ENCODE data around the gene MED15.

Gene MED15

DNA sequence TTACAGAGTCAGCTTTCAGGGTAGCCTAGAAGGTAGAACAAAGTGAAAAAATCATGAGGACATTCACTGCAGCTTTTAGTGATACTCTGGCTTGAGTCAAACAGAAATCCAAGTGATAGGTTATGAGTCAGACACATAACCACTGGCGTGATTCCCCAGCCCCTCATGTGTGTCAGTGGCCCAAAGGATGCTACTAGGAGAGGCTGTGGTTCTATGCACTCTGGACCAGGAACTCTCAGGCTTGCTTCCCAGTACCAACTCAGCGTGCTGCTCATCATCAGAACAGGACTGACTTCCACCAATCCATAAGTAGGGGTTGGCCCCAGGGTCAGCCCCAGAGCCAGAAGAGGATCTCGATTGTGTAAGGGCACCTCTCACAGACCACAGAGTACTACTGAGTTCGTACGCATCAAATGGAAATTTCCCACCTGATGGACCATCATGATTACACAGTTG lies 116.8 kb downstream of the MED15 start:
- no peak overlapping the region for H3K27ac ChIP-seq
- TF ChIP-seq ZFX (IDR thresholded peaks at IDR 0.05; ENCODE audit: borderline replicate concordance), result no peak
- TF ChIP-seq, protein P1, sequence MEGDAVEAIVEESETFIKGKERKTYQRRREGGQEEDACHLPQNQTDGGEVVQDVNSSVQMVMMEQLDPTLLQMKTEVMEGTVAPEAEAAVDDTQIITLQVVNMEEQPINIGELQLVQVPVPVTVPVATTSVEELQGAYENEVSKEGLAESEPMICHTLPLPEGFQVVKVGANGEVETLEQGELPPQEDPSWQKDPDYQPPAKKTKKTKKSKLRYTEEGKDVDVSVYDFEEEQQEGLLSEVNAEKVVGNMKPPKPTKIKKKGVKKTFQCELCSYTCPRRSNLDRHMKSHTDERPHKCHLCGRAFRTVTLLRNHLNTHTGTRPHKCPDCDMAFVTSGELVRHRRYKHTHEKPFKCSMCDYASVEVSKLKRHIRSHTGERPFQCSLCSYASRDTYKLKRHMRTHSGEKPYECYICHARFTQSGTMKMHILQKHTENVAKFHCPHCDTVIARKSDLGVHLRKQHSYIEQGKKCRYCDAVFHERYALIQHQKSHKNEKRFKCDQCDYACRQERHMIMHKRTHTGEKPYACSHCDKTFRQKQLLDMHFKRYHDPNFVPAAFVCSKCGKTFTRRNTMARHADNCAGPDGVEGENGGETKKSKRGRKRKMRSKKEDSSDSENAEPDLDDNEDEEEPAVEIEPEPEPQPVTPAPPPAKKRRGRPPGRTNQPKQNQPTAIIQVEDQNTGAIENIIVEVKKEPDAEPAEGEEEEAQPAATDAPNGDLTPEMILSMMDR (IDR thresholded peaks at IDR 0.05), result no peak

DNA sequence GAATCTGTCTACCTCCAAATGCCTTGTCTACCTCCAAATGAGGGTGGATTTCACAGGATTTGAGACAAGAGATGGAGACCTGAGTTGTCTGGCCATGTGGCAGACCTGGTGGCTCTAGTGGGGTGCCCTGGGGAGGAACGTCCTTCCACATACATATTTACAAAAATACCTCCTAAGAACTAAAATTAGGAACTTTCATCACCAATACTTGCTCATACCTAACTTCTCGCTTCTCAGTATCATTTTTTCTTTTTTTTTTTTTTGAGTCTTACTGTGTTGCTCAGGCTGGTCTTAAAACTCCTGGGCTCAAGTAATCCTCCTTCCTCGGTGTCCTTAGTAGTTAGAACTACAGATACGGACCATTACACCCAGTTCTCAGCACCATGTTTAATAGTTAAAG lies 117.9 kb downstream of the MED15 start:
- no peak overlapping the region for H3K27ac ChIP-seq
- no peak for TF ChIP-seq ZFX (IDR thresholded peaks at IDR 0.05; ENCODE audit: borderline replicate concordance)
- TF ChIP-seq, protein P1 (IDR thresholded peaks at IDR 0.05), result no peak

DNA sequence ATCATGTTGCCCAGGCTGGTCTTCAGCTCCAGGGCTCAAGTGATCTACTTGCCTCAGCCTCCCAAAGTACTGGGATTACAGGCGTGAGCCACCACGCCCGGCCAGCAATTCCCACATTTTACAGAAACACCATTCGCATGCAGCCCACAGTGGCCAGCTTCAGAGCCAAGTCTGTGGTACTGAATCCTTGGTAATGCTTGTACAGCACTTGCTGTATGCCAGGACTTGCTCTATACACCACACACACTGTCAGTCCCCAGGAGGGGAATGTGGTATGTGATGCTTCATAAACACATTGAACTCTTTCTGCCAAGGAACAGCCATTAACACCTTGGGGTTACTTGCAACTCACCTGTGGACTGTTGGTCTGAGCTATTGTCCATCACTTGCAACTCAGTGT lies 119.4 kb downstream of the MED15 start:
- TF ChIP-seq, protein P1 (IDR thresholded peaks at IDR 0.05), result no peak
- TF ChIP-seq ZFX (IDR thresholded peaks at IDR 0.05; ENCODE audit: borderline replicate concordance), result no peak
- no peak overlapping the region for H3K27ac ChIP-seq

DNA sequence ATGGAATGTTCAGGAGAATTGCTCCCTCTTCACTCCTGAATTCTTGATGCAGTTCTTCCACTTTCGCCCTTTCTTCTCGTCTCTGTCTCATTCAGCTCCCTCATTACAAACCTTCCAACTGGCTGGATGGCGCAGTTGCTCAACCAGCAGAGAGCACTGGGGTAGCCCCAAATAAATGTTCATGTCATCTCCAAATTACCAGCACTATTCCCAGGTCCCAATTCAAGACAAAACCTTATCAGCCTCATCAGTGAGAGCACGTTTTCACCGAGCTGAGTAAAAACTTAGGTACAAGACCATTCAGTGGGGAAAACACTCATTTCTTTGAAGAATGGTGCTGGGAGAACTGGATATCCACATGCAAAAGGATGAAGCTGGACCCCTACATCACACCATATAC lies 120.0 kb downstream of the MED15 start:
- TF ChIP-seq, protein P1 (IDR thresholded peaks at IDR 0.05), result no peak
- TF ChIP-seq ZFX (IDR thresholded peaks at IDR 0.05; ENCODE audit: borderline replicate concordance), result no peak
- no peak overlapping the region for H3K27ac ChIP-seq

DNA sequence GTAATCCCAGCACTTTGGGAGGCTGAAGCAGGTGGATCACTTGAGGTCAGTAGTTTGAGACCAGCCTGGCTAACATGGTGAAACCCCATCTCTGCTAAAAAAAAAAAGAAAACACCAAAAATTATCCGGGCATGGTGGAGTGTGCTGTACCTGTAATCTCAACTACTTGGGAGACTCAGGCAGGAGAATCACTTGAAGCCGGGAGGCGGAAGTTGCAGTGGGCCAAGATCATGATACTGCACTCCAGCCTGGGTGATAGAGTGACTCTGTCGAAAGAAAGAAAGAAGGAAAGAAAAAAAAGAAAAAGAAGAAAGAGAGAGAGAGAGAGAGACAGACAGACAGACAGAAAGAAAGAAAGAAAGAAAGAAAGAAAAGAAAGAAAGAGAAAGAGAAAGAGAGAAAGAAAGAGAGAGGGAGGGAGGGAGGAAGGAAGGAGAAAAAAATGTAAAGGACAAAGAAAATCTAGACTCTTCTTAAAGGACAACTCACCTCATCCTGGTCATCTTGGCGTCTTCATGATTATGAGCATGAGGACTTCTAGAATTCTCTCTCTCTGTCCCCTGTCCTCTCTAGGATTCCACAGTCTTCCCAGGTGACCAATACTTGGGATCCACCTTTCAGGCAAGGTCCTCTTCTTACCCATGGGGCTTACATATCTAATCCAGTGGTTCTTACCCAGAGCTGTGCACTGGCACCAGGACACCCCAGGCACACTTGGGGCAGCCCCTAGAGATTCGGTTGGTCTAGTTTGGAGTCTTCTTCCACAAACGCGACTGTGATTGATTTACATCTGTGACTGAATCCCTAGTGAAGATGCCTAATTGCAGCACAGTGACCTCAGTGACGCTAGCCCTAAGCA lies 120.9 kb downstream of the MED15 start:
- TF ChIP-seq, protein P1 (IDR thresholded peaks at IDR 0.05), result no peak
- TF ChIP-seq ZFX (IDR thresholded peaks at IDR 0.05; ENCODE audit: borderline replicate concordance), result no peak

DNA sequence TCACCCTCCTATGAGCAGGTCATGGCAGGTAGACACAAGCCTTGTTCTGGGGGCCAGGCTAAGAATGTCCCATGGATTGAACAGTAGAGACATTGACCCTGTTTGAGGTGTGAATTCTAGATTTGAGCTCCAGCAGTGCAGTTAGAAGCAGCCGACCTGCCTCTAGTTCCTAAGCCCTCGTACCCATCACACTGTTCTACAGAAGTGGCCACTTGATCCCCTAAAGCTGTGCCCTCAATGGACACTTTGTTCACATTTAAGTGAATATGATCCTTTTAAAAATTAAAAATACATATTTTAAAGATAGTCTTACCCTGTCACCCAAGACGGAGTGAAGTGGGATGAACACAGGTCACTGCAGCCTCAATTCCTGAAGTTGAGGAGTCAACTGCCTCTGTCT lies 122.0 kb downstream of the MED15 start:
- no peak overlapping the region for H3K27ac ChIP-seq
- TF ChIP-seq, protein P1 (IDR thresholded peaks at IDR 0.05), result no peak
- TF ChIP-seq ZFX (IDR thresholded peaks at IDR 0.05; ENCODE audit: borderline replicate concordance), result no peak

More for the DNA sequence above, 120.9 kb downstream of the MED15 start:
- H3K27ac ChIP-seq, result no peak overlapping the region

DNA sequence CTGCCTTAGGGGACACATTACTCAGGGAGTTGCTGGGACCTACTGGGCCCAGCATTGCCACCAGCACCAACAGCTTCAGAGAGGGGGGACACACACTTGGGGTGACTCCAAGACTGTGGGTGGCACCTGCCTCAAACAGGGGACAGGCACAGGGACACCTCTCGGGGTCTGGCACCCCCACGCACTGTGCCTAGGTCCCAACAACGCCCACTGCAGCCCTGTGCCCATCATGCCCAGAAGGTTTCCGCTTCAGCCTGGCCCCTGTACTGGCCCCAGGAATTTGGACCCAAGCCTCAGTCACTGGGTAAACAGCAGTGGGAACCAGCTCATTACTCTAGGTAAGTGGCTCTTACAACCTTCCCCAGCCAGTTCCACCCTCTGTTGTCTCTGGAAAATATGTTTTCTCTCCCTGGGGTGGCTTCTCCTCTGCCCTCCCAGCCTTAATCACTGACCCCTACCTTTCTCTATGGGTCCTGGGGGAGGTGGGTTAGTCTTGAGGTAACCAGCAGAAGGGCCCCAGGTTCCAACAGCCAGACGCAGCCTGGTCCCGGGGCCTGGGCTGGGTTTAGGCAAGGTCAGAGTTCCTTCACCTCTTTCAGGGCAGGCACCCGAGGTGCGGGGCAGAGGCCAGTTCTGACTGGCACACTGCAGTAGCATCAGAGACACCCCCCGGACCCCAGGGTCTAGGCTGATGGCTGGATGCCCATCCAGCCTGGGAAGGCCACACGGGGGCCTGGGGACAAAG lies 123.6 kb downstream of the MED15 start:
- no peak for TF ChIP-seq ZFX (IDR thresholded peaks at IDR 0.05; ENCODE audit: borderline replicate concordance)
- TF ChIP-seq, protein P1 (IDR thresholded peaks at IDR 0.05), result no peak
- no peak overlapping the region for H3K27ac ChIP-seq

All from 22Rv1 (cell line).